ENCODE results near the gene ZRANB1.

Gene ZRANB1

DNA sequence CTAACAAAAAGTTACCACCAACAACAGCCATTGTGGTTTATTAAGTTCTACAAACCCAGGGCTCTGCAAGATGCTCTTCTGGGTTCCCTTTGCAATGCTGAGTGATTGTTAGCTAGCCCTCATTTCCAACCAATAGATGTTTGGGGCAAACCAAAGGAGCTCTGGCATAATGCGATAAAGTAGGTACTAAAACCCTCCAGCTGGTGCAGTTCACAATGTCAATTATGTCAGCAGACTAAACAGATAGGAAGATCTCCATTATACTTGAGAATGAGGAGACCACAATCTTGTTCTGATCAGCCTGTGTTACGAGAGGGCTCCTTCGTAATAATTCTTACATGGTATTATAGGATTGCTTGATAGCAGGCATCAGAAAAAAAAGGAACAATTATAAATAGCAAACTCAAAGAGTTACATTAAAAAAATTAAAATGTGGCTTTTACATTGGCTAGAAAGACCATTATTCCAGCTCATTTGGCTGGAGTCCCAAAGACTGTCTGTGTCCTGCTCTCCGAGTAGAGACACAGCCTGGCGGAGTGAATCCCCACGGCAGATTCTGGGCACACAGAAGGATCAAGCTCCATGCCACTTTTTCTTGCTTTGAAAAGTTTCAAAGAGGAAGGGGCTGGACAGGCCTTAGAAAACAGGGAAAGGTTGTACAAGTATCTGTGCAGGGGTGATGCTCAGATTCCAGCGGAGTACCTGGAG is 93.8 kb downstream of the ZRANB1 start:
- Histone ChIP-seq H3K4me3 (peak overlapping the region; percentile 39), H3K27ac (peak overlapping the region; percentile 34 to 74)
- no peak for TF ChIP-seq CTCF (IDR thresholded peaks at IDR 0.05)
- no peak for DNase-seq (ENCODE audit: low spot score)

DNA sequence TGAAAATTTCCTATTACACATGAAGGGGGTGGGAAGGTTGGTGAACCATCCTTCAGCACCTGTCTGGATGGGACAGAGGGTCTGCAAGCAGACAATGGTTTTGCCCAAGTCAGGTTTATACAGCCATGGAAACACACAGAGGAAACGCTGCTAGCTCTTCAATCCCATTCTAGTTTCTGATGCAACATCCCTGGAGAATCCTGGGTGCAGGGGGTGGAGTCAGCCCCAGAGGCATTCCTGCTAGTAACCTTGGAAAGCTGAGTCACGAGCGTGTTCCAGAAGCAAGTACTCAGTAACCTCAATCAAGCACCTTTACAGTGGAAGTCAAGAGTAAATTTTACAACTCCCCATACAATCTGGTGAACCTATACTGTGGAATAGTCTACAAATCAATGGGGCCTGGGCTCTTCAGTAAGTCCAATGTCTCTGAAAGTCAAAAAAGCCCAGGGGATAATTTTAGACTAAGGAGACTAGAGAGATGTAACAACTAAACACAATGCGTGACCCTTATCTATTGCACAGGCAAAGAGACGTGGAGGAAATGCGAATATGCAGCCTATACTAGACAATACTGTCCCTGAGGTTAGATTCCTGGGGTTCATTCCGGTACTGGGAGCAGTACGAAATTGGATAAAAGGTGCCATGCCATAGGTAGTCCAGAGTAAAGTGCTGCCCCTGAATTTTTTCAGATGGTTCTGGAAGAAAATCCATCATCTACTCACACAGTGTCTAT is 95.4 kb downstream of the ZRANB1 start:
- DNase-seq (ENCODE audit: low spot score), result no peak
- no peak for TF ChIP-seq CTCF (IDR thresholded peaks at IDR 0.05)
- H3K27ac ChIP-seq, result peak overlapping the region; percentile 30 to 32
- no peak overlapping the region for H3K4me3 ChIP-seq

Data from coronary artery (tissue), 2 donors.